NOMO-1 treated with DMSO at 0.1 percent for 48 hours (cell line): ENCODE results near the gene CLSTN2.

ENCODE experiments used
- DNase-seq: peaks from one replicate; lab custom pipeline; 2025; ENCODE audit not compliant: unreplicated experiment; lab: John Stamatoyannopoulos, UW

Gene CLSTN2

GRCh38 chr3:140223631-140224030 is 288.6 kb downstream of the CLSTN2 start:
- no peak for DNase-seq

GRCh38 chr3:140224307-140224706 is 289.3 kb downstream of the CLSTN2 start:
- DNase-seq = no peak

- no peak for DNase-seq
These were observed 291.0 kb downstream of the CLSTN2 start for GRCh38 chr3:140225996-140226395.

GRCh38 chr3:140233702-140234101 is 298.7 kb downstream of the CLSTN2 start:
- DNase-seq = no peak

GRCh38 chr3:140234256-140234655 is 299.3 kb downstream of the CLSTN2 start:
- no peak for DNase-seq

- DNase-seq = no peak
These were observed 302.0 kb downstream of the CLSTN2 start for GRCh38 chr3:140236836-140237501.

GRCh38 chr3:140238646-140239314 is 303.8 kb downstream of the CLSTN2 start:
- DNase-seq = no peak

GRCh38 chr3:140242818-140243276 is 307.9 kb downstream of the CLSTN2 start:
- no peak for DNase-seq

GRCh38 chr3:140243575-140243974 is 308.6 kb downstream of the CLSTN2 start:
- no peak for DNase-seq

- no peak for DNase-seq
These were observed 309.9 kb downstream of the CLSTN2 start for GRCh38 chr3:140244893-140245292.

GRCh38 chr3:140246578-140246977 is 311.6 kb downstream of the CLSTN2 start:
- no peak for DNase-seq

- no peak for DNase-seq
These were observed 312.8 kb downstream of the CLSTN2 start for GRCh38 chr3:140247775-140248174.

- no peak for DNase-seq
These were observed 314.2 kb downstream of the CLSTN2 start for GRCh38 chr3:140249188-140249587.

GRCh38 chr3:140250010-140250855 is 315.2 kb downstream of the CLSTN2 start:
- DNase-seq = no peak

GRCh38 chr3:140250945-140251344 is 316.0 kb downstream of the CLSTN2 start:
- DNase-seq = no peak

GRCh38 chr3:140251678-140252077 is 316.7 kb downstream of the CLSTN2 start:
- DNase-seq = no peak

GRCh38 chr3:140252812-140253656 is 318.0 kb downstream of the CLSTN2 start:
- no peak for DNase-seq

- no peak for DNase-seq
These were observed 323.3 kb downstream of the CLSTN2 start for GRCh38 chr3:140258222-140258724.

GRCh38 chr3:140265302-140265701 is 330.3 kb downstream of the CLSTN2 start:
- no peak for DNase-seq

- no peak for DNase-seq
These were observed 333.1 kb downstream of the CLSTN2 start for GRCh38 chr3:140268103-140268502.

- DNase-seq = peak; percentile 13
These were observed 333.6 kb downstream of the CLSTN2 start for GRCh38 chr3:140268610-140269009.
